K562 (cell line): Measurements from ENCODE around the gene MYO6. TPM values are rescaled to one million over a fixed set of nuclear protein-coding genes. Genes with fewer than 3 reads are reported as not detected.

Experiments used
- DPF2 ChIP-seq: fragments of 450-650 bp; IDR thresholded peaks from 2 replicates; pipeline ENCODE4 v1.6.1; 2016
- KLF6 ChIP-seq: fragments of 250-450 bp; sonication (Bioruptor Pico); IDR thresholded peaks from 2 replicates; pipeline ENCODE4 v1.4.0; 2020; ENCODE audit warnings: mild to moderate bottlenecking, moderate library complexity, borderline replicate concordance
- MTA2 ChIP-seq: fragments of 450-650 bp; IDR thresholded peaks from 2 replicates; pipeline ENCODE4 v1.6.1; 2016; ENCODE audit warnings: low read depth
- NR4A1 ChIP-seq, 2 experiments: fragments of 250-450 bp in 1 of 2; fragments of 450-650 bp in 1 of 2; sonication (Bioruptor Pico) in 1 of 2; IDR thresholded peaks; 2 replicates each; pipeline versions ENCODE4 v1.4.0 to v1.6.1; 2016 to 2020; ENCODE audit warnings: mild to moderate bottlenecking in 2 of 2, missing compliant biosample characterization in 1 of 2, missing genetic modification characterization in 1 of 2, moderate library complexity in 1 of 2
- PTTG1 ChIP-seq: fragments of 450-650 bp; IDR thresholded peaks from 2 replicates; pipeline ENCODE4 v1.6.1; 2016; ENCODE audit warnings: low read depth, mild to moderate bottlenecking, missing genetic modification characterization, missing compliant biosample characterization
- TEAD4 ChIP-seq, 2 experiments: sonication (generic) in 1 of 2; formaldehyde crosslinking in 1 of 2; IDR thresholded peaks; 2 replicates each; pipeline versions ENCODE4 v1.6.1 to v1.8.0; 2012 to 2022; ENCODE audit warnings: borderline replicate concordance in 1 of 2, inconsistent platforms in 1 of 2, low read length in 1 of 2, mild to moderate bottlenecking in 1 of 2, missing genetic modification reagents in 1 of 2
- TOE1 ChIP-seq, 2 experiments: fragments of 450-650 bp in 1 of 2; sonication (generic) in 1 of 2; formaldehyde crosslinking in 1 of 2; IDR thresholded peaks; 2 replicates each; pipeline versions ENCODE4 v1.7.1 to v1.8.0; 2016 to 2022; ENCODE audit warnings: borderline replicate concordance in 2 of 2, mild to moderate bottlenecking in 2 of 2, antibody characterized with exemption in 1 of 2, inconsistent platforms in 1 of 2, low read depth in 1 of 2, missing genetic modification reagents in 1 of 2, moderate library complexity in 1 of 2
- ZNF3 ChIP-seq: fragments of 250-450 bp; sonication (Bioruptor Pico); IDR thresholded peaks from 2 replicates; pipeline ENCODE4 v1.5.0; 2021; ENCODE audit warnings: mild to moderate bottlenecking, moderate library complexity
- ZNF316 ChIP-seq: fragments of 450-650 bp; IDR thresholded peaks from 2 replicates; pipeline ENCODE4 v1.6.1; 2016
- polyA plus RNA-seq, 8 experiments: library from polyadenylated mRNA; depleted of rRNA in 4 of 8; stranded (reverse) in 5 of 8; unstranded in 3 of 8; fragments of >200 nt; fragmentation: Nextera tagmentation in 2 of 8; fragmentation: Illumina TruSeq in 1 of 8; extraction: Ambion mirVana in 2 of 8; extraction: Trizol in 1 of 8; gene quantifications; 2 replicates each; pipeline versions ENCODE4 v1.2.1 to v1.2.3, GENCODE V29; 2011 to 2014; ENCODE audit warnings: inconsistent platforms in 1 of 8, missing spikeins in 1 of 8
- small RNA-seq: library from RNA; depleted of rRNA; stranded (forward); fragments of <200 nt; gene quantifications from one replicate; pipeline ENCODE3, GENCODE V24; 2014
- total RNA-seq, 7 experiments: library from RNA; depleted of rRNA in 6 of 7; stranded (reverse); fragments of >200 nt in 6 of 7; fragmentation: Illumina TruSeq in 2 of 7; extraction: Trizol in 2 of 7; gene quantifications; 2 replicates each; pipeline versions ENCODE4 v1.2.1 to v1.2.3, GENCODE V29; 2011 to 2021; ENCODE audit warnings: low replicate concordance in 1 of 7

MYO6 gene
- total and polyA plus RNA-seq, 9 of the 15 experiments (the other 6 are each of a cell fraction or from before 2014, with no cell fraction given), result 1.3 to 5.5 (median 2.7) TPM

- TF ChIP-seq TOE1 (IDR thresholded peaks at IDR 0.05; ENCODE audit: borderline replicate concordance) (no peak), TOE1 (CRISPR knock-in tag; IDR thresholded peaks at IDR 0.05; ENCODE audit: borderline replicate concordance, low read depth) (no peak), ZNF3 (CRISPR knock-in tag) (no peak), NR4A1 (CRISPR knock-in tag; IDR thresholded peaks at IDR 0.05) (no peak), NR4A1 (tag; IDR thresholded peaks at IDR 0.05) (no peak), KLF6 (CRISPR knock-in tag) (no peak), DPF2 (no peak), ZNF316 (peak; percentile 64), MTA2 (no peak), PTTG1 (no peak), TEAD4 (IDR thresholded peaks at IDR 0.05; ENCODE audit: low read length) (no peak), TEAD4 (CRISPR knock-in tag; IDR thresholded peaks at IDR 0.05; ENCODE audit: borderline replicate concordance) (no peak)
Observed at GRCh38 chr6:75968143-75968542, 219.1 kb downstream of the MYO6 start (continued).

Small RNA genes within 50 kb of the gene (small RNA-seq; reads per million reads assigned to genes)
- gene RF00019 (not detected), gene RNA5SP209 (not detected), gene RNU6-155P (not detected)

Other genes starting within 250 kb of the MYO6 start
- 31.4 and 37.8 TPM in 2 replicates for gene SENP6, start 147.4 kb upstream of the MYO6 start, total RNA-seq (2014; rRNA removed)
- gene SENP6, start 147.4 kb upstream of the MYO6 start, total RNA-seq (2014; rRNA removed; fragmentation: Illumina TruSeq; extraction: Trizol), result 79.4 and 89.9 TPM in 2 replicates
- 59.7 and 65.9 TPM in 2 replicates for gene SENP6, start 147.4 kb upstream of the MYO6 start, total RNA-seq (2015; rRNA removed; fragmentation: Illumina TruSeq; extraction: Trizol)
- gene SENP6, start 147.4 kb upstream of the MYO6 start, total RNA-seq (2021), result 52.9 and 60.2 TPM in 2 replicates
- 33.6 and 43.7 TPM in 2 replicates for gene SENP6, start 147.4 kb upstream of the MYO6 start, polyA plus RNA-seq (2011; rRNA removed)
- gene SENP6, start 147.4 kb upstream of the MYO6 start, polyA plus RNA-seq (2014; fragmentation: Illumina TruSeq; extraction: Trizol), result 48.2 and 57.7 TPM in 2 replicates
- 10 to 100 TPM; 11.1 to 12.6 TPM for gene SENP6, start 147.4 kb upstream of the MYO6 start, polyA plus RNA-seq (2014; fragmentation: Nextera tagmentation; extraction: Ambion mirVana)
- gene SENP6, start 147.4 kb upstream of the MYO6 start, polyA plus RNA-seq (2014; rRNA removed), result 42.2 and 46.8 TPM in 2 replicates